ENCODE results near the gene TICRR. TPM values are rescaled to one million over a fixed set of nuclear protein-coding genes. Genes with fewer than 3 reads are reported as not detected.

Gene TICRR
- total RNA-seq, 2 donors from 2014 or later, result under 0.01 TPM; not detected in 1

DNA sequence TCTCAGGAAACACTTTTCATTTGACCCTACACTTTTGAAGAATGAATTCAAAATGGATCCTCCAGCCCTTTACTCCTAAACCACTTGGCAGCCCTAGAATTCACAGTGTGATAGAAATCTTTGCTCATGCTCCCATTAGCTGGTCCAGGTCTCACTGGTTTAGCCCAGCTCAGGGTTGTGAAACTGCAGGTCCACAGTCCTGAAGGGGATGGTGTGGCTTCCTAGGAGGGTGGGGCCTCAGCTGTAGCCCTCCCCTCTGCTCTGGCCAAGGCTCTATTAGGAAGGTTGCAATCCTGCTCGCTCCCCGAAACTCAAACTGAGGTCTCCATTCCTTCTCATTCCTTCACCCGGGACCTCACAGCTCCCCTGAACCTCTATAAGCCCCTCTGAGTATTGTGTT, 21.6 kb upstream of the TICRR start:
- DNase-seq, result no peak
- intact Hi-C loops (cut with DNase I), result loop anchor here (10.0 kb wide), 1 partner anchor 189 kb away; no protein-coding TSS in a partner anchor
- ATAC-seq, result no peak

DNA sequence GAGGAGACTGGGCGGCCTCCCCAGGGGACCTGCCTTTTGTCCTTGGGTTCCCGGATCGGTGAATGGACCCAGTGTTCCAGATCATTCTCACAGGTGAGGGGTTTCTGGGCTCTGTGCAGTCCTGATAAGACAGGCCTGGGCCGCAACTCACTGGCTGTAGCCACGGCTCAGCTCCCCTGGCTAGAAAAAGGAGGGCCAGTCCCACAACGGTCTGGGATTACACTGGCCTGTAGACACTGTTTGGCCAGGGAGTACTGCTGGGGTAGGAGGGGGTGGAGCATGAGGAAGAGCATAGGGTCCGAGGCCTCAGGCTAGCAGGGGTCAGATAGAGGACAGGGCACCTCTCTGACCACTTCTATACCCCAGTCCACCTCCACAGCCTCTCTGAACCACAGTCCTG, 21.0 kb upstream of the TICRR start:
- 50 to 67% methylated on average over 4 to 7 of the region's 7 CpGs for WGBS, 2 donors
- intact Hi-C loops (cut with DNase I), result loop anchor here (10.0 kb wide), 1 partner anchor 189 kb away; no protein-coding TSS in a partner anchor
- Histone ChIP-seq H3K27ac (no peak overlapping the region), H3K36me3 (replicated peaks in 1 of 2; ENCODE audit: insufficient read depth in 1 of 2, low read depth in 2 of 2) (no peaks in the 10 kb centered on the region), H3K9me3 (no peaks in the 10 kb centered on the region), H3K27me3 (no peaks in the 10 kb centered on the region), H3K4me1 (no peaks in the 10 kb centered on the region), H3K4me3 (no peak overlapping the region)
- ATAC-seq (no peak), DNase-seq (no peak)
- no peak for TF ChIP-seq POLR2A (IDR thresholded peaks at IDR 0.05)
- TF ChIP-seq, protein P1, sequence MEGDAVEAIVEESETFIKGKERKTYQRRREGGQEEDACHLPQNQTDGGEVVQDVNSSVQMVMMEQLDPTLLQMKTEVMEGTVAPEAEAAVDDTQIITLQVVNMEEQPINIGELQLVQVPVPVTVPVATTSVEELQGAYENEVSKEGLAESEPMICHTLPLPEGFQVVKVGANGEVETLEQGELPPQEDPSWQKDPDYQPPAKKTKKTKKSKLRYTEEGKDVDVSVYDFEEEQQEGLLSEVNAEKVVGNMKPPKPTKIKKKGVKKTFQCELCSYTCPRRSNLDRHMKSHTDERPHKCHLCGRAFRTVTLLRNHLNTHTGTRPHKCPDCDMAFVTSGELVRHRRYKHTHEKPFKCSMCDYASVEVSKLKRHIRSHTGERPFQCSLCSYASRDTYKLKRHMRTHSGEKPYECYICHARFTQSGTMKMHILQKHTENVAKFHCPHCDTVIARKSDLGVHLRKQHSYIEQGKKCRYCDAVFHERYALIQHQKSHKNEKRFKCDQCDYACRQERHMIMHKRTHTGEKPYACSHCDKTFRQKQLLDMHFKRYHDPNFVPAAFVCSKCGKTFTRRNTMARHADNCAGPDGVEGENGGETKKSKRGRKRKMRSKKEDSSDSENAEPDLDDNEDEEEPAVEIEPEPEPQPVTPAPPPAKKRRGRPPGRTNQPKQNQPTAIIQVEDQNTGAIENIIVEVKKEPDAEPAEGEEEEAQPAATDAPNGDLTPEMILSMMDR (IDR thresholded peaks at IDR 0.05), result no peak

More for the DNA sequence above, 21.6 kb upstream of the TICRR start:
- no peaks in the 10 kb centered on the region for H3K9me3 ChIP-seq
- H3K4me1 ChIP-seq, result no peaks in the 10 kb centered on the region
- H3K36me3 ChIP-seq (replicated peaks in 1 of 2; ENCODE audit: insufficient read depth in 1 of 2, low read depth in 2 of 2), result no peaks in the 10 kb centered on the region
- H3K4me3 ChIP-seq, result no peak overlapping the region
- no peaks in the 10 kb centered on the region for H3K27me3 ChIP-seq
- no peak overlapping the region for H3K27ac ChIP-seq
- WGBS, 2 donors, result 81 to 96% methylated on average over 3 of the region's 3 CpGs
- TF ChIP-seq, protein P1 (IDR thresholded peaks at IDR 0.05), result no peak
- no peak for TF ChIP-seq POLR2A (IDR thresholded peaks at IDR 0.05)

DNA sequence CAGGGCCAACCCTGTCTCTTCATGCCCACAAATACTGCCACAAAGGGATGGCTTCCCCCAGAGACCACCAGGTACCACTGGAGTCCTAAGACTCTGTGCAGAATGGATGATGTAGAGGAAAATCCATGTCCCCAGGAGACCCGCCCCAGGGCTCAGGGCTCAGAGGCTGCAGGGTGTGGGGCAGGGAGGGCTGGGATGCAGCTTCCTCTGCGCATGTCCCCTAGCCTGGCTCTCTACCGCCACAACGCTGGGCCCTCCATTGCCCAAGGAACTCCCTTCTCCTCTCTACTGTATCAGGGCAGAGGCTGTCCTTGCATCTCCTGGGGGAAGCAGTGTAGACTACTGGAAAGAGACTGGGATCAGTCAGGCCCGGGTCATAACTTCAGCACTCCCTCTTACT, 19.5 kb upstream of the TICRR start:
- ATAC-seq (no peak), DNase-seq (no peak)
- Histone ChIP-seq H3K4me3 (no peak overlapping the region), H3K9me3 (no peaks in the 10 kb centered on the region), H3K27me3 (no peaks in the 10 kb centered on the region), H3K4me1 (no peaks in the 10 kb centered on the region), H3K36me3 (replicated peaks in 1 of 2; ENCODE audit: insufficient read depth in 1 of 2, low read depth in 2 of 2) (no peaks in the 10 kb centered on the region), H3K27ac (no peak overlapping the region)
- intact Hi-C loops (cut with DNase I), result loop anchor here (10.0 kb wide), 1 partner anchor 191 kb away; no protein-coding TSS in a partner anchor
- TF ChIP-seq, protein P1 (IDR thresholded peaks at IDR 0.05), result no peak
- no peak for TF ChIP-seq POLR2A (IDR thresholded peaks at IDR 0.05)
- WGBS, 2 donors, result 59 to 83% methylated on average over 2 to 5 of the region's 5 CpGs

DNA sequence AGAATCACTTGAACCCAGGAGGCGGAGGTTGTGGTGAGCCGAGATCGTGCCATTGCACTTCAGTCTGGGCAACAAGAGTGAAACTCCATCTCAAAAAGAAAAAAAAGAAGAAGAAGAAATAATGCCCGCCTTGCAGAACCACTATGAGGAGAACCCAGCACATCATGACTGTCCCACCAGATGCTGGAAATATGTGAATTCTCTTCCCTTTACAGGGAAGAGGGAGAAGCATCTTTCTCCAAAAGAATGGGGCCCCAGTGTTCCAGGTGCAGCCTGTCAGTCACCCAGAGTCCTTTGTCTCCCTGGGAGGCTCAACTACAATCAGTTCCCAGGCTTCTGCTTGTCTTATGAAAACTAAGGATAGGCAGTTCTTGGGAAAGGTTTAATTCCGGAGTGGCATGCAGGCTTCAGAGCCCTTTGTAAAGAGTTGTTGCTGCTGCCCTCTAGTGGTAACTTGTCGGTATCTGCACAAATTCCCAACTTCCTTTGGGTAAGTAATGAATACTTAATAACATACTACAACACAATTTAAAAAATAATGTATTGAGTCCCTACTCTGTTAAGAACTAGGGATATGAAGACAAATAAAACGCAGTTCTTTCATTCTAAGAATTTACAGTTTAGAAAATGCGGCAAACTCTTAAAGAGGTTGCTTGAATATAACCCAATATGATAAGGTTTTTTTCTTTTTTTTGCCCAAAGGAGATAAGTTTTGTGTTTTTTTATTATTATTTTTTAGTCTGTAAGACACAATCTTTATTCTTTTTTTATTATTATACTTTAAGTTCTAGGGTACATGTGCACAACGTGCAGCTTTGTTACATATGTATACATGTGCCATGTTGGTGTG, 18.6 kb upstream of the TICRR start:
- Histone ChIP-seq H3K9me3 (no peaks in the 10 kb centered on the region), H3K27ac (no peak overlapping the region), H3K4me1 (no peaks in the 10 kb centered on the region), H3K4me3 (no peak overlapping the region), H3K36me3 (replicated peaks in 1 of 2; ENCODE audit: insufficient read depth in 1 of 2, low read depth in 2 of 2) (no peaks in the 10 kb centered on the region), H3K27me3 (no peaks in the 10 kb centered on the region)
- 41% methylated on average over 9 of the region's 9 CpGs for WGBS, 2 donors
- DNase-seq (peak; percentile 65 to 74 (median 70)), ATAC-seq (peak; percentile 74)
- TF ChIP-seq POLR2A (IDR thresholded peaks at IDR 0.05), result no peak
- TF ChIP-seq, protein P1 (IDR thresholded peaks at IDR 0.05), result peak; percentile 60 to 80 (median 69)
- intact Hi-C loops (cut with DNase I), result loop anchor here (10.0 kb wide), 1 partner anchor 192 kb away; no protein-coding TSS in a partner anchor
